SK-N-SH treated with all-trans-retinoic acid at 6 μM for 48 hours (cell line): Measurements from ENCODE around the gene ZDHHC11B.
"Not testable (repeated sequence)": the region's sequence is repeated elsewhere in the genome, so short reads cannot be mapped to it uniquely, and the experiment has no call there.

Source experiments
- ESRRG ChIP-seq: fragments of 250-450 bp; sonication (Bioruptor Pico); IDR thresholded peaks from 2 replicates; pipeline ENCODE4 v1.6.1; 2021; ENCODE audit warnings: mild to moderate bottlenecking
- GLIS3 ChIP-seq: fragments of 250-450 bp; sonication (Bioruptor Pico); IDR thresholded peaks from 2 replicates; pipeline ENCODE4 v1.5.0; 2020; ENCODE audit warnings: mild to moderate bottlenecking, moderate library complexity
- OSR1 ChIP-seq: fragments of 250-450 bp; sonication (Bioruptor Pico); IDR thresholded peaks from 2 replicates; pipeline ENCODE4 v1.8.0; 2022; ENCODE audit warnings: moderate library complexity, mild to moderate bottlenecking, inconsistent platforms
- PPARA ChIP-seq: fragments of 250-450 bp; sonication (Bioruptor Pico); IDR thresholded peaks from 2 replicates; pipeline ENCODE4 v1.5.0; 2020; ENCODE audit warnings: mild to moderate bottlenecking, borderline replicate concordance
- RARB ChIP-seq: fragments of 250-450 bp; sonication (Bioruptor Pico); IDR thresholded peaks from 2 replicates; pipeline ENCODE4 v1.8.0; 2021; ENCODE audit warnings: mild to moderate bottlenecking, moderate library complexity
- SNAI2 ChIP-seq: fragments of 250-450 bp; sonication (Bioruptor Pico); IDR thresholded peaks from 2 replicates; pipeline ENCODE4 v1.5.0; 2020; ENCODE audit warnings: mild to moderate bottlenecking, moderate library complexity
- ZC3H10 ChIP-seq: fragments of 250-450 bp; sonication (Bioruptor Pico); IDR thresholded peaks from 2 replicates; pipeline ENCODE4 v1.5.1; 2021; ENCODE audit warnings: mild to moderate bottlenecking, moderate library complexity
- ZFP3 ChIP-seq: fragments of 250-450 bp; sonication (Bioruptor Pico); IDR thresholded peaks from 2 replicates; pipeline ENCODE4 v1.5.0; 2020; ENCODE audit warnings: mild to moderate bottlenecking, moderate library complexity
- ZFP30 ChIP-seq: fragments of 450-650 bp; formaldehyde crosslinking; IDR thresholded peaks from 2 replicates; pipeline ENCODE4 v1.5.0; 2022; ENCODE audit warnings: mild to moderate bottlenecking, moderate library complexity
- TF ChIP-seq, protein P1 (sequence below): fragments of 250-450 bp; sonication (Bioruptor Pico); IDR thresholded peaks from 2 replicates; pipeline ENCODE4 v1.5.1; 2020; ENCODE audit warnings: low read depth, mild to moderate bottlenecking, moderate library complexity
- TF ChIP-seq, protein P2 (sequence below): fragments of 250-450 bp; sonication (Bioruptor Pico); IDR thresholded peaks from 2 replicates; pipeline ENCODE4 v1.8.0; 2020; ENCODE audit warnings: mild to moderate bottlenecking, moderate library complexity, borderline replicate concordance

DNA sequence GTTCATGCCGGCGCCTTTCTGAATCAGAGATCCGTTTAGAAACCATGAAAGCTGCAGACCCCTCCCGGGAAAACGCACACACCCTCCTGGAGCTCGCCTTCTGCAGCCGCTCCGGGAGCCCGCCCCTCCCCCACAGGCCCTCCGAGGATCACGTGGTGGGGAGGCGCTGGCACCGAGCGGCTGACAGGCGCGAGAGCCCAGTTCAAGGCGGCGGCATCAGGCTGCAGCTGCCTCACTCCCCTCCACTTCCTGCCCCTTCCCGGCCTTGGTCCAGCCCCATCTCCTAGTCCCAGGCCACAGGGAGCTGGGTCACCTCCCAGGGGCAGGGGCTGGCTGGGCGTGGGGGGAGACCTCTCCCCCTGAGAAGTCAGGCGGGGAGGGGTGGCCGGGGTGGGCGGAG, 93.5 kb downstream of the ZDHHC11B start:
- TF ChIP-seq ZFP3 (CRISPR knock-in tag); PPARA (CRISPR knock-in tag); ZC3H10 (CRISPR knock-in tag); RARB; OSR1; ESRRG; ZFP30 (CRISPR knock-in tag); SNAI2 (CRISPR knock-in tag); GLIS3: not testable (repeated sequence)
- TF ChIP-seq, protein P1, sequence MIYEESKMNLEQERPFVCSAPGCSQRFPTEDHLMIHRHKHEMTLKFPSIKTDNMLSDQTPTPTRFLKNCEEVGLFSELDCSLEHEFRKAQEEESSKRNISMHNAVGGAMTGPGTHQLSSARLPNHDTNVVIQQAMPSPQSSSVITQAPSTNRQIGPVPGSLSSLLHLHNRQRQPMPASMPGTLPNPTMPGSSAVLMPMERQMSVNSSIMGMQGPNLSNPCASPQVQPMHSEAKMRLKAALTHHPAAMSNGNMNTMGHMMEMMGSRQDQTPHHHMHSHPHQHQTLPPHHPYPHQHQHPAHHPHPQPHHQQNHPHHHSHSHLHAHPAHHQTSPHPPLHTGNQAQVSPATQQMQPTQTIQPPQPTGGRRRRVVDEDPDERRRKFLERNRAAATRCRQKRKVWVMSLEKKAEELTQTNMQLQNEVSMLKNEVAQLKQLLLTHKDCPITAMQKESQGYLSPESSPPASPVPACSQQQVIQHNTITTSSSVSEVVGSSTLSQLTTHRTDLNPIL (CRISPR knock-in tag): not testable (repeated sequence)
- TF ChIP-seq, protein P2, sequence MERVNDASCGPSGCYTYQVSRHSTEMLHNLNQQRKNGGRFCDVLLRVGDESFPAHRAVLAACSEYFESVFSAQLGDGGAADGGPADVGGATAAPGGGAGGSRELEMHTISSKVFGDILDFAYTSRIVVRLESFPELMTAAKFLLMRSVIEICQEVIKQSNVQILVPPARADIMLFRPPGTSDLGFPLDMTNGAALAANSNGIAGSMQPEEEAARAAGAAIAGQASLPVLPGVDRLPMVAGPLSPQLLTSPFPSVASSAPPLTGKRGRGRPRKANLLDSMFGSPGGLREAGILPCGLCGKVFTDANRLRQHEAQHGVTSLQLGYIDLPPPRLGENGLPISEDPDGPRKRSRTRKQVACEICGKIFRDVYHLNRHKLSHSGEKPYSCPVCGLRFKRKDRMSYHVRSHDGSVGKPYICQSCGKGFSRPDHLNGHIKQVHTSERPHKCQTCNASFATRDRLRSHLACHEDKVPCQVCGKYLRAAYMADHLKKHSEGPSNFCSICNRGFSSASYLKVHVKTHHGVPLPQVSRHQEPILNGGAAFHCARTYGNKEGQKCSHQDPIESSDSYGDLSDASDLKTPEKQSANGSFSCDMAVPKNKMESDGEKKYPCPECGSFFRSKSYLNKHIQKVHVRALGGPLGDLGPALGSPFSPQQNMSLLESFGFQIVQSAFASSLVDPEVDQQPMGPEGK (CRISPR knock-in tag): not testable (repeated sequence)
